NOMO-1 (cell line): ENCODE data around the gene DHRSX.
"Not testable (repeated sequence)": the region's sequence is repeated elsewhere in the genome, so short reads cannot be mapped to it uniquely, and the experiment has no call there.

Experiments used
- DNase-seq, 2 experiments: peaks; one replicate each; lab custom pipeline; 2025; ENCODE audit not compliant: unreplicated experiment in 2 of 2; lab: John Stamatoyannopoulos, UW

Gene DHRSX

DNA sequence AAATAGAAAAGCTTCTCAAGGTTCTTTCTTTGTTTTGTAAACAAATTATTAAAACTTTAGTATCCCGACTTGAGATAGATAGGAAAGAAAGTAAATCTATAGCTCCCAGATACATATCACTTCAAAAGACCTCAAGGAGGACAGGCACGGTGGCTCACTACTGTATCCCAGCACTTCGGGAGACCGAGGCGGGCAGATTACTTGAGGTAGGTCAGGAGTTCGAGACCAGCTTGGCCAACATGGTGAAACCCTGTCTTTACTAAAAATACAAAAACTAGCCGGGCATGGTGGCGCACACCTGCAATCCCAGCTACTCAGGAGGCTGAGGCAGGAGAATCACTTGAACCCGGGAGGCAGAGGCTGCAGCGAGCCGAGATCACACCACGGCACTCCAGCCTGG is 260.0 kb downstream of the DHRSX start:
- DNase-seq, result not testable (repeated sequence)

GRCh38 chrX:2237976-2238375 is 262.8 kb downstream of the DHRSX start:
- DNase-seq, result no peak

DNA sequence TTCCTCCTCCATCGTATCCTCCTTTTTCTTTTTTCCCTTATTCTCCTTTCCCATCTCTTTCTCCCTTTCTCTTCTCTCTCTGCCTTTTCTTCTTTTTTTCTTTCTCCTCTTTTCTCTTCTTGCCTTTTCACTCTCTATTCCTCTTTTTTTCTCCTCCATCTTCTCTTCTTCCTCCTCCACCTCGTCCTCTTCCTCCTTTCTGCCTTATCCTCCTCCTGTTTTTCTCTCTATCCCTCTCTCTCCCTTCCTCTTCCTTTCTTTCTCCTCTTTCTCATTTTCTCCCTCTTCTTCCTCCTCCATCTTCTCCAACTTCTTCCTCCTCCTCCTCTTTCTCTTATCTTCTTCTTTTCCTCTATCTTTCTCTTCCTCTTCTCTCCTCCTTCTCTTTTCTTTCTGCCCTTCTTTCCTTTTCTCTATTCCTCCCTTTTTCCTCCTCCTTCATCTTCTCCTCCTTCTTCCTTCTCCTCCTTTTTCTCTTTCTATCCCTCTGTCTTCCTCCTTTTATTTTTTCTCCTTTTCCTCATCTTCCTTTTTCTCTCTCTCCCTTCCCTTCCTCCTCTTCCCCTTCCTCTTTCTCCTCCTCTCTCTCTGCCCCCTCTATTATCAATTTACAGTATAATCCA is 269.1 kb downstream of the DHRSX start:
- DNase-seq, result no peak

- DNase-seq, result no peak
These were observed 270.3 kb downstream of the DHRSX start for GRCh38 chrX:2230457-2230856.

- no peak for DNase-seq
These were observed 272.2 kb downstream of the DHRSX start for GRCh38 chrX:2228536-2228935.

DNA sequence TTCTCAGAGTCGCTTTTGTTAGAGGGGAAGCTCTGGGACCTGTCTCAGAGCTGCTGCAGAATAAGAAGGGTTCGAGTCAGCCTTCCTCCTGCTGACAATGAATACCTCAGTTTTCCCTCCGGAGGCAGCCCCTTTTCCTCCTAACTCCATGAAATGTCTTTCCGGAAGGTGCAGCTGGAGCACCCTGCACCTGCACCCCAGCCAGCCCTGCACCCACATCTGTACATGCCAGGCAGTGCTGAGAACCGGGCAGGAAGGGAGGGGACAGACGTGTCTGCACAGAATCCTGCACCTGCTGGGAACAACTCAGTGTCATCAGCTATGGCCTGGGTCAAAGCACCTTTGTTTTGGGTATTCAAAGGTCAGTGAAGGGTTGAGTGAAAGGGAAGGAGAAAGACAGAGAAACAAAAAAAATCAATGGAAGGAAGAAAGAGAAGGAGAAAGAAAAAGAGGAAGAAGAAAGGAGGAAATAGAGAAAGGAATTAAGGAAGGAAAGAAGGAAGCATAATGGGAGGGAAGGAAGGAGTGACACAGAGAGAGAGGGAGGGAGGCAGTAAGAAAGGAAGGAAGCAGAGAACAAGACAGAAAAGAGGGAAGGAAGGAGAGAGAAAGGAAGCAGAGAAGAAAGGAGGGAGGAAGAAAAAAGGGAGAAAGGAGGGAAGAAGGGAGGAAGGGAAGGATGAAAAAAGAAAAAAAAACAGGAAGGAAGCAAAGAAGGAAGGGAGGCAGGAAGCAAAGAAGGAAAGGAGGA is 273.7 kb downstream of the DHRSX start:
- no peak for DNase-seq

GRCh38 chrX:2226182-2226581 is 274.6 kb downstream of the DHRSX start:
- DNase-seq, result no peak

DNA sequence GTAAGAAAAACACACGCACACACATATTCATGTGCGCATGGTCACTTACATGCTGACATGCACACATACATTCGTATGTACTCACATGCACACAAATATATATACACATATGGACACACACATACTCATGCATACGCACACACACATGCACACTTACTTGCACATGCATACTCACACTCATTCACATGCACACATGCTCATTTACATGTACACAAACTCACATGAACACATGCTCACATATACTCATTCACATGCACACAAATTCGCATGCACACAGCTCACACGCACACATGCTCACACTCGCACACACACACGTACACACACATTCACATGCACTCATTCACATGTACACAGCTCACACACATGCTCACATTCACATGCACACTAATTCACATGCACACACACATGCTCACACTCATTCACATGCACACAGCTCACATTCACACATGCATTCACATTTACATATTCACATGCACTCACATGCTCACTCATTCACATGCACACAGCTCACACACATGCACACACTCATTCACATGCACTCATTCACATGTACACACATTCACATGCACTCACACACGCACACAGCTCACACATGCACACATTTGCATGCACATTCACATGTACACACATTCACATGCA is 276.1 kb downstream of the DHRSX start:
- DNase-seq, result no peak

GRCh38 chrX:2224161-2224560 is 276.6 kb downstream of the DHRSX start:
- DNase-seq, result no peak

DNA sequence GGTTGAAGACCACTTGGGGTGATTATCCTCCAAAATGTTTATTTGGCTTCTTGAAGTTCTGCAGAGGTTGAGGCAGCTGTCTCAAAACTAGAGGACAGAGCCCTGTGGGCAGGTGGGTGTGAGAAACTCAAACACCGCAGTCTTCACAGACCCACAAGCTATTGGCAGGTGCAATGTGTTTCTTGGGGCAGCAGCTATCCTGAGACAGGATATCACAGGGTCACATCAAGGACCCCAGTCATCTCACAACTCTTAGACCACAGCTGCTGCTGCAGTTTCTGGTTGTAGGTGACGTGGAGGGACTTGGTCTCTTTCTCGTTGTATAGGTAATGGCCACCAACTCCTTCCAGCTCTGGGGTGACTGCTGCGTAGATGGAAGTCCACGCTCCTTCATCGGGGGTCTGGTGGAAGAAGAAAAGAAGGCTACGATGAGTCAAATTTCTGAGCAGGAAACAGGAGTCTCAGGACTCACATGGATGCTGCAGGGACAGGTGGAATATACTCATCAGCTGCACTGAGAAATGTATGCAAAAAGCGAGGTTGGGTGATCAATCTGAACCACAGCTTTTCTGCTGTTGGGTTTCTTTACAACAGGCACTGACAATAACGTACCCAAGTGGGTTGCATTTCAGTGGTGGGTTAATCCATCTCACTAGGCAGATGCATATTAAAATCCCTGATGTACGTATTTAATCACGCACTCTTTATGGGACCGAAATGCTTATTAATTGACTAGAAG is 279.8 kb downstream of the DHRSX start:
- no peak for DNase-seq

DNA sequence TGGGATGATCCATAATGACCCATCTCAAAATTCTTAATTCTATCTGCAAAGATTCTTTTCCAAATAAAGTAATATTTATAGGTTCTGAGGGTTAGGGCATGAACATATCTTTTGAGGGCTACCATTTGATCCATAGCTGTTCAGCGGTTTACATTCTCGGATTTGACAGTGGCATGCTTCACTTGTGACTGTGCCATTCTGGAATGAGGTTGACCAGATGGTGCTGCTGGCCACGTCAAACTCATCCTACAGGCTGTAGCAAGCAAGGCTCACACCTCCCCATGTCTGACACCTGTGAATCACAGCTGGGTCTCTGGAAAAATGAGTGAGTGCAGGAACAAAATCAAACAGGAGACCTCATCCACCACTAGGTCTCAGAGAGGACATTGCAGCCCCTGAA is 280.5 kb downstream of the DHRSX start:
- DNase-seq, result no peak

DNA sequence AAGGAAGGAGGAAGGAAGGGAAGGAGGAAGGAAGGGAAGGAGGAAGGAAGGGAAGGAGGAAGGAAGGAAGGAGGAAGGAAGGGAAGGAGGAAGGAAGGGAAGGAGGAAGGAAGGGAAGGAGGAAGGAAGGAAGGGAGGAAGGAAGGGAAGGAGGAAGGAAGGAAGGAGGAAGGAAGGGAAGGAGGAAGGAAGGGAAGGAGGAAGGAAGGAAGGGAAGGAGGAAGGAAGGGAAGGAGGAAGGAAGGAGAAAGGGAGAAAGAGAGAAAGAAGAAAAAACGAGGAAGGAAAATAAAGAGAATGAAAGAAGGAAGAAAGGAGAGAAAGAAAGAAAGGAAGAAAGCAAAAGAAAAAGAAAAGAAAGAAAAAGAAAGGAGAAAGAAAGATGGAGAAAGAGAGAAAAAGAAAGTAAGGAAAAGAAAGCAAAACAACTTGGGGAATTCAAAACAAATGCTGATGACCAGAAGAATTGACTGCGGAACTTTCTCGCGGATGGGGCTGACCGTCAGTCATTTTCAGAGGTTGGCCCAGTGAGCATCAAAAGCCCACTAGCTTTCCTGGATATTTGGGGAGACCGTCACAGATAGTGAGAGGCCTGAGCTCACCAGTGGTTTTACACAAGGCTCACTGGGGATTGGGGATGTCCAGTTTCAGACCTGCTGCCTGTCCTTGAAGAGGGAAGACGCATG is 286.5 kb downstream of the DHRSX start:
- not testable (repeated sequence) for DNase-seq

- not testable (repeated sequence) for DNase-seq
These were observed 289.1 kb downstream of the DHRSX start for GRCh38 chrX:2211667-2212066.

DNA sequence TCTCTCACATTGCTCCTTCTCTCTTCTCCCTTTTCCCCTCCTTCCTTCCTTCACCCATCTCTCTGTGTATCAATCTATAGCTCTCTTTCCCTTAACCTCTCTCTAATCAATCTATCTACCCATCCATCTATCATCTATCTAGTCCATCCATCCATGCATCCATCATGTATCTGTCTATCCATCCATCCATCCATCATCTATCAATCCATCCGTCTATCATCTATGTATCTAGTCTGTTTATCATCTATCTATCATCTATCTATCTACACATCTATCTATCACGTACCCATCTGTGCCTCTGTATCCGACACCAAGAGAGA is 307.5 kb downstream of the DHRSX start:
- DNase-seq, result no peak

GRCh38 chrX:2192584-2193272 is 308.0 kb downstream of the DHRSX start:
- no peak for DNase-seq

DNA sequence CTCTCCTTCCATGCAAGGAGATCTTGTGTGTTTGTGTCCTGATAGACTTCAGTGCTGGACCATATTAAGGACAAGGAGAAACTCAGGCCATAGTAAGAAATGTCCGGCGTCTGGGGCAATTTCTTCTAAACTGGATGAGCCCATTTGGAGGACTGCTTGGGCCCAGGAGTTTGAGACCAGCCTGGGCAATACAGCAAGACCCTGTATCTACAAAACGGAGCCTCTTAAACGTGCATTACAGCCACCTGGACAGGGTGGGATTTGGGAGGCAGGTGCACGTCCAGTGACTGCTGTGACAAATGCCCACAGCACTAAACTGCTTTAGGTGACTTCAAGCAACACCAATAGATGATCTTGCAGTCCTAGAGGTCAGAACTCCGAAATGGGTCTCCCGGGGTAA is 311.9 kb downstream of the DHRSX start:
- DNase-seq, result no peak

DNA sequence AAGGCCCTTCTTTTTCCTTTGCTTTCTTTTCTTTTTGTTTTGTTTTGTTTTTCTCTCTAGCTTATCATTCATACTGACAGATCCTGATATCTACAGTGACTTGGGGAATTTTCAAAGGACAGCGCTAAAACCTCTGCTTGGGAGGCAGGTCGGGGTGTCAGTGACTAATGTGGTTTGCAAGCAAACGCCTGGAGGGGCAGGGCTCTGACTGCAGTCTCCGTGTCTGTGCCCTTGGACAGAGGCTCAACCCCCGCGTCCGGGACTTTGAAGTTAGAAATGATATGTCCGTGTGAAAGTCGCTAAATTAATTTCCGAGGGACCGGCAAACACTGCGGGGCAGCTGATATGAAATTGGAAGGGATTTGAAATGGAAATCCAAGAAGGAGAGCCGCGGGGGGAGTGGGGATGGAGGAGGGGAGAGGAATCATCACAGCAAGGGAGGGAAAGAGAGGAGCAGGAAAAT is 312.4 kb downstream of the DHRSX start:
- no peak for DNase-seq

- no peak for DNase-seq
These were observed 313.2 kb downstream of the DHRSX start for GRCh38 chrX:2187352-2188115.

GRCh38 chrX:2185341-2186082 is 315.3 kb downstream of the DHRSX start:
- DNase-seq, result no peak
